T-helper 1 cell treated with Interleukin-12 subunit alpha and Interleukin-12 subunit beta and Interleukin-4 antibody, amounts not matched to agents 30 ng/mL and 1 ng/mL, for 36 hours (primary cell): ENCODE data around the gene FLT1. TPM values are rescaled to one million over a fixed set of nuclear protein-coding genes. Genes with fewer than 3 reads are reported as not detected.

Experiments used
- intact Hi-C: fragments of 100-400 bp; cut with micrococcal nuclease; formaldehyde crosslinking; loops from one replicate; pipeline ENCODE4 v1.15.1; 2024
- total RNA-seq: library from RNA; stranded (reverse); gene quantifications from 2 replicates; pipeline ENCODE4 v1.2.3, GENCODE V29; 2022

Gene FLT1
- total RNA-seq, 1 donor from 2014 or later: 3.9 TPM

DNA sequence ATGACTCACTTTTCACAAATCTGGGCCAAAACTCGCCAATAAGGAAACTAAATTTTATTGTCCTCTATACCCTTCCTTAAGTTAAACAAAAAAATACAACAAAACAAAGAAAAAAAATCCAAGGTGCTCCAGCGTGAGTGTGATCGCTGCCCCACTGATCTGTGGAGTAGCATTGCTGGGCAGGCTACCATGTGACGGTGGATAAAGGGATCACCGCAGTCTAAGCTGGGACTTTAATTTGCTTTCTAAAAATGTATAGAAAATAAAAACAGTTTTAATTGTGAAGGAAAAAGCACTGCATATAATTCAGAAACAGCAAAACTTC is 92.9 kb downstream of the FLT1 start:
- intact Hi-C loops: no loop called here

DNA sequence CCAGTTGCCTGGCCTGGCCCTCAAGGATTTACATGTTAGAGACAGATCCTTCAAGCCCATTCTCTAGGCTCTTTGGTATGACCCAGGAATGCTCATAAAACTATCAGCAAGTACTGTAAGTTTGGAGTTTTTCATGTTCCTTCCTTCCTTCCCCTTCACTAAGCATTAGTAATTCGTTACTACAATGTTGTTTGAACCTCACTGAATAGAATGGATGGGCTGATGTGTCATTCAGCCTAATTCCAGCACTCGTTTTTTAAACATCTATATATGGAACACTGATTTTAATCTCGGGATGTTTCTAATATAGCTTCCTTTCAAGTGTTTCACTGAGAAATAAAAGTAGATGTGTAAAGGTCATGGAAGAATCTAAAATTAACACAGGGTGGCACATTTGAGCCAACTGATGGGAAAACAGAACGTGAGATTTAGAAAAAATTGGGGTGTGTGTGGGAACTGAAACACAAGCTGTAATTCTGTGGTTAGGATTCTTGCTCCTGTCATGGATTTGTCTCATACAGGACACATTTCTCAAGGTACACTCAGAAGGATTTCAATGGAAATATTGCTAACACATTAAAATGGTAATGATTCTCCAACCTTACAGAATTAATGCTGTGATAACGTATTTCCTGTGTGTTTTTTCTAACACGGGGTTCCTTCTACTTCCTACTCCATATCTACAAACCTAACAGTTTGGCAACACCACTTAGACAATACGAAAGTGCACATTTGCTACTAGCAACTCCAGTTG is 93.4 kb downstream of the FLT1 start:
- intact Hi-C loops: no loop called here

DNA sequence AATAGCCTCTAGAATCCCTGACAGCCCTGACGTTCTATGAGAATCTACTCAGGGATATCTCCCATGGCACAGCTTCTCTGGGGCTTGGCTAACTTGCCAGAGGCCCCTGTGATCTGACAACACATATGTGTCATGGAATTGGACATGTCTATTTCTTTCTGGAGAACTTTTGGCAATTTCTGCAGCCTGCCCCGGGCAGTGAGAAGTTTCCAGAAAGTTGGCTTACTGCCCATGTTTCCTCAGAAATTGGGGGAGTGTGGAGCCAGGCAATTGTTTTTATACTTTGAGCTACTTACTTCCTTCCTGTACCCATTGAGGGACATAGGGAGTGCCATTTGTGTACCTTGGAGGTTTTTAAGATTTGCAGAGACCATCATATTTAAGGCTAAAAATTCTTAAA is 98.9 kb downstream of the FLT1 start:
- intact Hi-C loops: no loop called here

DNA sequence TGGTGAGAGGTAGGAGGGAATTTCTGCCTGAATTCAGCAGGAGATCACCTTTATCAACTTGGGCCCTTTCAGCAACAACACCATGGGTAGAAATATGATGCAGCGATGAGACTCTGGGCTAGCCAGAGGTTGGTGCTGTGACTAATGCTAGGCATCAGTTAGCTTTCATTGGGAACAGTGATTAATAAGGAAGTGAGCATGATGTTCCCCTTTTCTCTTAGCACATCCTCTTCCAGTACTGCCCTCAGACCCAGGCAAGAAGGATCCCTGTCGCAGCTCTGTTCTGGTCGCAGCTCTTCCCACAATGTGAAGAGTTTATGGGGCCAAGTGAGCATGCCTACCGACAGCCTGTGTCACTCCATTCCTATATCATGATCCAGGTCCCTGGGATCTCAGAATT is 100.5 kb downstream of the FLT1 start:
- intact Hi-C loops: no loop called here

DNA sequence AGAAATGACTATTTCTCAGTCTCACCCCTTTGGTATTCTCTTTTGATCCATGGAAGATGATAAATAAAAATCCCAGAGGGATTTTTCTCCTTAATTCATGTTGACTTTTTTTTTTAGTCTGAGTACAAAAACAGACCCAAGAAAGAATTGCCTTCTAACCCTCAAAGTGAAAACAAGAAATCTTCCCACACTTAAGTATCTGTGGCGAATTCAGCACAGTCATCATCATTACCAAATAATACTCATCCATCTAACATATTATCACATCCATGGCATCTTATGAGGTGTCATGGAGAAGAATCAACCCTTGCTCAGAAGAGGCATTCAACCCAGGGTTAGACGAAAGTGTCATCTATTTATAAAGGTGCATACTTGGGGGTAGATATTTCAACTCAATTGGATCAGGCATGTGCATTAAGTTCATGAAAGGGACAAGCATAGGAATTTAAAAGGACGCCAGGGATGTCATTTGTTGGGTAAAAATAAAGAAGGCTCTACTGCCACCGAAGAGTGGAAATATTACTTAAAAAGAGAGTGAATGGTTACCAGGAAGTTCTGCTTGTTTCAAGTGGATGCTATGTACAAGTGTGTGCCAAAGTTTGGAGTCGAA is 101.9 kb downstream of the FLT1 start:
- intact Hi-C loops: no loop called here

DNA sequence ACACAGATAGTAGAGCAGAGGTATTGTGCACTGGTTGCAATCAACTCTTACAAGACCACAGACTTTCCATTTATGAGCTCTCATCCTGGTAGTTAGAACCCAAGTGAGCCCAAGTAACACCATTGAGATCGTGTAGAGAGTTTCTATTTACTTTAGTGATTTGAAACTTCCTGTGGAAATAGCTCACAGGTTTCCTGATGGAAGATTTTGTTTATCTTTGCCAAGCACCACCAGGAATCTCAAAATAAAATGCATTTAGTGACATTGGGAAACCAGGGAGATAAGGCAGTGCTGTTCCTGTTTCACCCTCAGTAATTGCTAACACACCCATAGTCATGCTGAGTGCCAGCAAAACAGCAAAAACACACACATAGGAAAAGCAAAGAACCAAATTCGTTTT is 102.5 kb downstream of the FLT1 start:
- intact Hi-C loops: no loop called here

DNA sequence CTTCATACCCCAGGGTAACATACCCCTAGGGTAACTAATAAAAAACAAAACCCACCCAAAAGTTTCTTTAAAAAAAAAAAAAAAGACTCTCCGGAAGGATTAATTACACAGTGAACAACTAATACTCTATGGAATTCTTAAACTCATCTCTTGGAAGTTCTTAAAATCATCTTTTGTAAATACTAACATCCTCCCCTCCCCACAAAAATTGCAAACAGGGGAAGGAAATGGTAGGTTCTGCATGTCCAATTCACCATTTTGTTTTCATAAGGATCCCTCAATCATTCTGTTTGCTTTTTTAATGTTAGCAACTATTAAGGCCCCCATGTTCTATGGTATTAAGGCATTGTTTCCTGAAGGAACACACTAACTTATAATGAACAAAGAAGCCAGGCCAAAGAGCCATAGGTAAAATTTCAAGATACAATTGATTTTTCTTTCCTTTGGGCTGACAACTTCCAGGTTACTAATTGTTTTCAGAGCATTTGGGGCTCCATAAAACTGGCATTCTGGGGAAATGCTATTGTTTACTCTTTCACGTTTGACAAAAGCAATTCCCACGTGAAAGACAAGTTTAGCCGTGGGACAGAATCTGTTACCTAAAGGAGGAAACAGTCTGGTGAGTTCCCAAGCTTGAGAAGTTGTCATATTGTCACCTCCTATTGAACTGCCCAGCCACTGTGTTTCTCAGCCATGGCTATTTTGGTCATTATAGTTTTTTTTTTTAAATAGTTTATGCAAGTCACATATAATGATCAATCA is 107.0 kb downstream of the FLT1 start:
- intact Hi-C loops: no loop called here

DNA sequence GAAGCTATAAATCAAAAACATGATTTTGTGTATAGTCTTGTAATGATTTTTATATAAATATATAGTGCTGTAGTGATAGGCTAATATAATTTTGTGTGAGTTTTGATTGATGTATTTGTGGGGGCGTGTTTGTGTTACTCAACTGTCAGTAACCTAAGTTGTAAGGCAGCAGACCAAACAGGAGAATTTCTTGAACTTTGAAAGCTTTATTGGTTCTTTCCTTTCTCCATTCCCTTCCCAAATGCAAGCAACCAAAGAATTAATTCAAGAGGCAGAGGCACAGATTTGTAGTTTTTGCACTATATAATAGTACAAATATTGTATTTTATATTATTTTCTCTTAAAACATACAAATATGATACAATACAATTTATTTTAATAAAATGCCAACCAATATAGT is 109.6 kb downstream of the FLT1 start:
- intact Hi-C loops: no loop called here

DNA sequence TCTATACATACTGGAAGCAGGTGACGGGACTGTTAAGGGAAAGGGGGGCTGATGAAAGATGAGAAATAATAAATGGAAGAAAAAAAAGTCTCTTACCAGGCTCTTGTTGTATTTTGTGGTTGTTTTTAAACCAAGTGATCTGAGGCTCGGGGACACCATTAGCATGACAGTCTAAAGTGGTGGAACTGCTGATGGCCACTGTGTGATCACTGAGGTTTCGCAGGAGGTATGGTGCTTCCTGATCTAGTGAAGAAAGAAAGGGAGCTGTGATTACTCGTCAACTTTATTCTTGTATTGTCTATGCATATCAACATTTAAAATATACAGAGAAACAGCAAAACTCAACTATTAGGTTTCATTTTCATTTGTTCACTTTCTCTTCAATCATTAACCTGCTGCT is 110.1 kb downstream of the FLT1 start:
- intact Hi-C loops: no loop called here

DNA sequence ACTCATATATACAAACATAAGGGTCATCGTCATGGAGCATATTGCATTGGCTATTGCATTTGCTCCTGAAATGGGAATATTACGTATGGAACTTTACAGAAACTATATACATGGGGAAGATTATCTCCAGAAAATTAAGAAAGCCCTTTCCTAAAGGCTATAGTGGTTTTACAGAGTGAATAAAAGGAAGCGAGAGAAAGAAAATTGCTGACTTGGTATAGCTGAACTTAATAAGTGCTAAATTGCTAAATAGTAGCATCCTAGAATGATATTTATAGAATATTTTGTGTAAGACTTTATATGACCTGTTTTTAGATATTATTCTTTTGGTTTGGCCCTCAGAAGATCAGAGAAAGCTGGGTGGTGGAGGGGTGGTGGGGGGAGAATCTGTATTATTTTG is 114.6 kb downstream of the FLT1 start:
- intact Hi-C loops: no loop called here

DNA sequence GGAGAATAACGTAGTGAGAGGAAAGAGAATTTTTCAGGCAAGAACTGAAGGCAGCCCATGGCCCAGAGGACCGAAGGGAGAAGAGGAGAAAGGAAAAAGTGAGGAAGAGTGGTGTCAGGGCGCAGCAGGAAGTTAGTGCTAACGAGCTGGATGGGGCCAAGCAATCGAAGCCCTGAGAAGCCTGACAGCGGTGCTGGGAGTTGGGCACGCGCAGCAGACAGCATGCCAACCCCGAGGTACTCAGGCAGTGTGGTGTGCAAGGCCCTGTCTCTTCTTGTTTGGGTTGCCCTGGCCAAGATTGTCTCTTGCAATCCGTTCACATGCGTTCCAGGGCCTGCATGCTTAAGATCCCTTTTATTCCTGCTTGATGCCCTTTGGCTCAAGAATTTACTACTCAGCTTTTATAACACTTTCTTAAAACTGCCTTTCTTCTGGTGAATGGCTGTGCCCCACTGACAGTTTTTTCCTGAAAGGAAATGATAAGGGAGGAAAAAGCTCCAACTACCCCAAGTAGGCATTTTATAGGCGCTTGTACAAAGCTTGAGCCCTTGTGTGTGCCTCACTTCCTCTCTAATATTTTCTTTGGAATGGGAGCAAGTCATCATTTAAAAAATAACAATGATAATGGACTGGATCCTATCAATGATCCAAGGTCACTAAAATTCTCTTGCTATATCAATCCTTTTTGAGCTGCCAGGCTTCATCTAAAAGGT is 115.4 kb downstream of the FLT1 start:
- intact Hi-C loops: no loop called here

DNA sequence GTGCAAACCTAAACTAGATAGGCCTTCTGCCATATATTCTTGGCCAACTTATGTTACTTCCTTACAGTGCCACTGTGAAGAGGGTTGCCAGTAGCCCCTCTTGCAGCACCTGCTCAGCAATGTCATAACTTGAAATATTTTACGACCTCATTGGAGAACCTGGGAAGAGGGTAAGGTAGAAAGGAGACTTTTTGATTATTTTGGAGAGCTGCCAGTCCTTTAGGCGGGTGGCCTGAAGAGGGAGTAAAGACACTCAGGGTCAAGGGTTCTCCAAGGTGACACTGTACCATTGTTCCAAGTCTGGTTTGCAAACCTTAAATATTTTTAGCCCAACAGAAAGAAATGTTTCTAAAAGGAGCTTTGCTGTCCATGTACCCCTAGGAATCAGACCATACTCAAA is 118.3 kb downstream of the FLT1 start:
- intact Hi-C loops: no loop called here

DNA sequence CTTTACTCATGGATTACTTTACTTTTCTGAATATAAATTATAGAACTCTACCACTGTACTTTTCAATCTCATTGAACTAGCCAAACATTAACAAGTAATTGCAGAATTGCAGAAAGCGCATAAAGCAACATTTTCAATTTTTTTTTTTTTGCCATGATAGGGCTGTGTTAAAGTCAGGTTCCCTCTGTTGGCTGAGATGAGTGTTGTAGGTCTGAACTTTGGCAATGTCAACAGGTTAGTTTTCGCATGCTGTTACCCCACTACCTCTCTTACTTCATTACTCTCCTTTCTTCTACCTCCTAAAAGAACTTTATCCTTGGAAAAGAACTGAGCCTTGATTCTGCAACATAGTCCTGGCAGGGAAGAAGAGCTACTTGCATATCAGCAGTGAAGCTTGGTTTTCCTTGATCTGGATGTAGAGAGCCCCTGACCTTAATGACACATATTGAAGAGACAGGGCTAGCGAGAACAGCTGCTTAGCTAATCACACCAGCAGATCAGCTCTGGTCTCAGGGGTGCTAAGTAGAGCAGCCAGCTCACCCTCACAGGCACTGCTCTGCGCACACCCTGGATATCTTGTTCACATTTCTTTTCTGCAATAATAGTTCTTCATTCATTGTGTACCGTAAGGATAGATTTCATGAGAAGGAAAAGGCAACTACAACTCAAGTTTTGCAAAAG is 119.5 kb downstream of the FLT1 start:
- intact Hi-C loops: no loop called here

DNA sequence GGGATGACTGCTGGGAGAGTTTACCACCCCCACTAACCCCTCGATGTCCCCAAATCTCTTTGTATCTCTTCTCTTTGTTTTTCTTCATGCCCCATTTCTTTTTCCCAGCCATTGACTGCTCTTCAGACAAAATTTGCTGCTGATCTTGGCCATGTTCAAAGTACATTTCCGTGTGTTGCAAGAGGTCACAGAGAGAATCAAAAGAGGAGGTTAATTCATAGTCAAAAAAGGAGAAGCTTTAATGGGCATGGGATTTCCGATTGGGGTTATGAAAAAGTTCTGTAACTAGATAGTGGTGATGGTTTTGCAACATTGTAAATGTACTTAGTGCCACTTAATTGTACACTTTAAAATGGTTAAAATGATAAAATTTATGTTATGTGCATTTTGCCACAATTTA is 121.1 kb downstream of the FLT1 start:
- intact Hi-C loops: no loop called here

DNA sequence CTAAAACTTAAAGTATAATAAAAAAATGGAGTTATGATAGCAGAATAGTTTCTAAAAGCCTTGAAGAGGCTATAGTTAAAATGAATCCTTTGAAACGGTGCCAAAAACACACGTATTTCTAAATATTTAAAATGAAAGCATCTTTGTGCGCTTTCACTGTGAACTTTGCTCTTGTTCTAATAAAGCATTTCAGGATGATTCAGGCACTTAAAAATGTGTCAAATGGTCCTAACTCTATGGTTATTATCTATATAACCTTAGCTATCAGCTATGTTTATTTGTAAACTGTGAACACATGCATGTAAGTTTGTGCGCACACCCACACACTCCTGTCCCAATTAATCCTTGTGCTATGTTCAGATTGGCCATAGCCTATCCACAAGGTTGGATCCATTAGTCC is 124.5 kb downstream of the FLT1 start:
- intact Hi-C loops: no loop called here

DNA sequence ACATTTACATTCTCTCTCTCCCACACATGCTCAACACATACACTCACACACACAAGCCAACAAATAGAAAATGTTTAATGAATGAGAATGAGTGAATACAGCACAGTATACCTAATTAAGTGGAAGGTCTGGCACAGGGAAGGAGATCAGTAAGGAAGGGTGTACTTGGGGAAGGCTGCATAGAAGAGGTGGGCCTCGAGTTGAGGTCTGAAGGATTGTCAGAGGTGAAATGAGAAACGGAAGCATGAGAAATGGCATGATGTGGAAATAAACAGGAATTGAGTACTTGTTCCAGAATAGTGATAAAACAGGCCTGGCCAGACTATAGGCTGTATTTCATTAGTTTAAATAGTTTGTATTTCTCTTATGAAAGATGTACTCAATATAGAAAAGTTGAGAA is 136.2 kb downstream of the FLT1 start:
- intact Hi-C loops: loop anchor here (5.0 to 10.0 kb wide), 2 partner anchors 64 to 136 kb away; partner anchors contain the start of gene FLT1

DNA sequence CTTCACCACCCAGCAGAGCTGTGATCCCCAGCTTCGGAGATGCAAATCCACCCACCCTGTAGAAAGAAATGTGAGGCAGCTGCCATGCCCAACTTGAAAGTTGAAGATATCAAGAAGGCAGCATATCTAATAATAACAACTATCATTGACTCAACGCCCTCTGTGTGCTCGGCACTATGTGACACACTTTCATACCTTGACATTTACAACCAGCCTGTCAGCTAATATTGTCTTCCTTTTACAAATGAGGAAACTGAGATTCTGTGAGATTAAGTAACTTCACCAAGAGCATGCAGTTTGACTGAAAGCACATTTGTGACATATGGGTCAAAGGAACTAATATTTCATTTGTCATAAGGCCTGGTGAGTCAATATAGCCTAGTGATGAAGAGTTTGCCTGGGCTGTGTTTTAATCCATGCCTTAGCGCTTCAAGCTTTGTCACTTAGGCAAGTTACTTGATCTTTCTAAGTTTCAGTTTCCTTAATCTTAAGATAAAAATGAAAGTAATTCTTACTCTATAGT is 137.0 kb downstream of the FLT1 start:
- intact Hi-C loops: loop anchor here (1.0 to 10.0 kb wide), 3 partner anchors 64 to 278 kb away; partner anchors contain the start of gene FLT1

DNA sequence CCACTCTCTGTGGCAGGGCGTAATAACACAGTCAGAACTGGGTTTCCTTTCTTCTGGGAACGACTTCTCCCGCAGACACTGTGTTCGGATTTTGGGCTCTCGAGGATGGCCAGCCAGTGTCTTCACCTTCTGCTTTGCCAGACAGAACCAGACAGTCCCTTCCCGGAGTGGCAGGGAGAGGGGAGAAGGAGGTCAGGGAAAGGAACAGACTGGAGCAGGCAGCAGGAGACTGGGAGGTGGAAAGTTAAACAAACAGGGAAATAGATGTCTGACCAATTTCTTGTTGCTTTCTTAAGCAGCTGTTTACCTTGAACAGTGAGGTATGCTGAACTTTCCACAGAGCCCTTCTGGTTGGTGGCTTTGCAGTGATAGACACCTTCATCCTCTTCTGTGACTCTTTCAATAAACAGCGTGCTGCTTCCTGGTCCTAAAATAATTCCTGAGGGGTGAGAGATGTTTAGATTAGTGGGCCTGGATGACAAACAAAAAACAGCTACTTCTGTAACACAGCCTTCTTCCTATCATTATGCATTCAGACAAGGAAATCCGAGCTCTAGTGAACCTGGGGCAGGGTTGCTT is 137.6 kb downstream of the FLT1 start:
- intact Hi-C loops: loop anchor here (1.0 to 10.0 kb wide), 3 partner anchors 65 to 279 kb away; partner anchors contain the start of gene FLT1

DNA sequence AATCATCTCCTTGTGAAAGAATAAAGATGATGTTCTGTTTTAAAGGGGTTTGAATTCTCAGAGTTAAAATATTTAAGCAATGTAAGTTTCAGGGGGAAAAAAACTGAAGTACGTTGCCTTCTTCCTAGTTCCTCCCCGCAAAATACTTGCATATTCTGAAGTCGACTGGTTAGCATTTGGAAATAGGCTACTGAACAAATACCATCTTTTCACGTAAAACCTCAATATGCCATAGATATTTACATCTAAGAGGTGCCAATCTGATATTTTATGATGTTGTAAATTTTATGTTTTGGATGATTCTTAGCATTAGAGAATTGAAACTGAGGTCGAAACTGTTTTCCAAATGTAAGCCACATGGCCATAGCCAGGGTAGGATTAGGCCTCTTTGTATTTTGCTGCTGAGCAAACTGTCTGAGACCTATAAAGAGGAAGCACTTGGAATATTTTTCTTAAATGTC is 138.3 kb downstream of the FLT1 start:
- intact Hi-C loops: loop anchor here (1.0 to 10.0 kb wide), 4 partner anchors 66 to 280 kb away; partner anchors contain the start of genes FLT1 and PAN3

DNA sequence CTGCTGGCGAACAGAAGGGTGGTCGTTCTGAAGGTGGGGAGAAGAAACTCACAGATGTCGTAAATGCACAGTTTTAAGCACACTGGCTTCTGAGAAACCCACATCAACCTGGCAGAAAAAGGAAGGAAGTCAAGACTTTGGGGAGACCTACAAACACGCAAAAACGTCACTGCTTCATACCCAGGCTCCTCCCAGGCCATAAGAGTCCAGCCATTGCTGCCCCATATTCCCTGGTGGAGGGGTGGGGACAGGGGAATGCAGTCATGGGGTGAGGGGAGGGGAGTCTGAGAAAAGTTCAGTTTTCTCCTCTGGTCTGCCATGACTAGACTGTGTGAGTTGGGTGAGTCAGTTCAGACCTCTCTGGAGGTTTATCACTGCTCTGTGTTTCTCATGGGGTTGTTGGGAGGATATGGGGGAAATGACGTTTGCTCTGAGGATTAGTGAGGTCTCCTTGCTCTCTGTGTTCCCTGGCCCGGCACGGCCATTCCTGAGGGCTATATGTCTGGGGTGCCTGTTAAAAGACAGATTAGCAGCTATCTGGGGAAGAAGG is 139.0 kb downstream of the FLT1 start:
- intact Hi-C loops: loop anchor here (1.0 to 10.0 kb wide), 3 partner anchors 66 to 218 kb away; partner anchors contain the start of genes FLT1 and PAN3
